HUES6 (cell line): Measurements from ENCODE around the gene UTF1.

Source experiments
- H3K27ac ChIP-seq: 2 replicates; pipeline ENCODE4 v1.7.0; 2013; ENCODE audit warnings: low read depth, mild to moderate bottlenecking, low read length, inconsistent platforms
- H3K27me3 ChIP-seq: 2 replicates; pipeline ENCODE4 v1.6.1; 2013; ENCODE audit warnings: low read length; ENCODE audit not compliant: control insufficient read depth, insufficient read depth
- H3K36me3 ChIP-seq: 2 replicates; pipeline ENCODE4 v1.6.1; 2013; ENCODE audit warnings: low read length; ENCODE audit not compliant: control insufficient read depth, insufficient read depth
- H3K4me1 ChIP-seq: 2 replicates; pipeline ENCODE4 v1.6.1; 2013; ENCODE audit warnings: low read length; ENCODE audit not compliant: control insufficient read depth, insufficient read depth
- H3K4me3 ChIP-seq: 2 replicates; pipeline ENCODE4 v1.5.1; 2013; ENCODE audit warnings: low read depth, low read length
- H3K9ac ChIP-seq: one replicate; pipeline ENCODE4 v1.6.1; 2013; ENCODE audit warnings: mild to moderate bottlenecking, low read length
- H3K9me3 ChIP-seq: 2 replicates; pipeline ENCODE4 v1.6.1; 2013; ENCODE audit warnings: low read depth, low read length; ENCODE audit not compliant: control insufficient read depth, insufficient read depth

UTF1 gene

DNA sequence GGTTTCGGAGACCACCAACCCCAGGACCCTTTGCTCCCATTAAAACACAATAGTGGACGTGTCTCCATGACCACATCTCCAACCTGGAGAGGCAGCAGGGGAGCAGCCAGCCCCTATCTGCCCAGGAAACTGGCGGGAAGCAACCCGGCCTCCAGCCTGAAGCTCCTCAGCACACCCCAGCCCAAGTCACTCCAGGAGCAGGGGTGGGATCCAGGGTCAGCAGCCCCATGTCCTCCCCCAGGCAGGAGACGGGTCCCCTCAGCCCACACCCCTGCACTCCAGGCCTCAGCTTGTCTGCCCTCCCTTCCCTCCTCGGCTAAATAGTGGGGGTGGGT, 46.0 kb downstream of the UTF1 start:
- Histone ChIP-seq H3K4me1 (peaks cover 23% of the 10 kb centered on the region), H3K9ac (peak overlapping the region; percentile 13), H3K4me3 (peak overlapping the region; percentile 65), H3K9me3 (no peaks in the 10 kb centered on the region), H3K27ac (no peak overlapping the region), H3K27me3 (peaks cover 15% of the 10 kb centered on the region), H3K36me3 (peaks cover 23% of the 10 kb centered on the region)

DNA sequence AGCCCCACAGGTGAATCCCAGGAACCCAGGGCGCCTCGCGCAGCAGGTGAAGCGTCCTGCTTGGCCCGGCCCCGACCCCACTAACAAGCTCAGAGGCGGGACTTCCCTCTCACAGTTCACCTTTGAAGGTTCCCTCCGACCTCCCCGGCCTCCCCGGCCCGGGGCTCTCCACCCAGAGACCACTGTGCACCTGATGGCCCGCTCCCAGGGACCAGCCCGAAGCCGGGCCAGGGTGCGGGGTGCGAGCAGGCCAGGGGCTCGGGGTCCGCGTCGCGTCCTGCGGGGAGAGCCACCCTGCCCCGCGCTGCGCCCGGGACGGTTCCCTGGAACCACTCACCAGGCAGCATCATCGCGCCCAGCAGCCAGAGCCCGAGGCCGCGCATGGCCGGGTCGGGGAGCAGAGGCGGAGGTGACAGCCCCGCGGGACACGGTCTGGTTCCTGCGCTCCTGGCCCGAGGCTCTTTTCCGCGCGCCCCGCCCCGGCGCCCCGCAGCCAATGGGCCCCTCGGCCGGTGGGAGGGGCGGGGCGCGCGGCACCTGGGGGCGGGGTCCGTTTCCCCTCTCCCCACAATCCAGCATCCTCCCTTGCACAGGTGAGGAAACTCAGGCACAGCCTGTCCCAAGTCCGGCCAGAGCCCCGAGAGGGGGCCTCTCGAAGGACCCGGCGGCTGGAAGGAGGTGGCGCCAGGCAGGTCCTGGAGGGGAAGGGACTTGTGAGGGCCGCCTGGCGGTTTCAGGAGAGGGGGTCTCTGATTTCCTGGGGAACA, 46.6 kb downstream of the UTF1 start, which contains the start of gene ADAM8:
ADAM8 (minus strand) TSS at position 434 of the 767 bp plus-strand sequence; CDS start at position 383, 51 bp downstream.
- Histone ChIP-seq H3K27me3 (peaks cover 15% of the 10 kb centered on the region), H3K4me1 (peaks cover 23% of the 10 kb centered on the region), H3K27ac (no peak within 1 kb of the TSS), H3K9ac (peak within 1 kb of the TSS; percentile 13), H3K4me3 (peak within 1 kb of the TSS; percentile 65), H3K9me3 (no peaks in the 10 kb centered on the region), H3K36me3 (peaks cover 29% of the 10 kb centered on the region)

DNA sequence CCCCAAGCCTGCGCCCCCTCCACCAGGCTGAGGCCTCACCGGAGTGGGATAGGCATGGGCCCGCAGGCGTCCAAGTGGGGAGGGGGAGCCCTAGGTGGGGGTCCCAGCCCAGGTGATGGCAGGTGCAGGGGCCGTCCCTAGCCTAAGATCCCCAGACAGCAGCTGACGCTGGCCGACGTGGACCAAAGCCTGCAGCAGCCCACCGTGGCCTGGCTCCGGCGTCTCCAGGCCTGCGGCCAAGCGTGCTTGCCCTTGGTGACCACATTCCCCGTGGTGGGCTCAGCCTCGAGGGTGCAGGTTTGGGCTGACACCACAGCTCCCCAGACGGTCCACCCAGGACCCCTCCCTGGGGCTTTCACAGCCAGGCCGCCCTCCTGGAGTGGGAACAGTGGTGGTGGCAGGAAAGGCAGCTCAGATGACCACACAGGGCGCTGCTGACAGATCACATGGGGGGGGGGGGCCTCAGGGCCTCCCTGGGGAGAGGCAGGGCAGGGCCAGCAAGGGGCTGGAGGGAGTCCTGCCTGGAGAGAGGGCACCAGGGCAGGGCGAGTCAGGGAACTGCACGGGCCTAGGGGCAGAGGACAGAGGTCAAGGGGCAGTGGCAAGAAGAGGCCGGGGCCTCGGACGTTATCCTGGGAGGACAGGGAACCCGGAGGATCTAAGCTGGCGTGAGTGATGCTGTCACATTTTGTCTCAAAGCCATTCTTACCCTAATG, 47.4 kb downstream of the UTF1 start:
- no peak overlapping the region for H3K9ac ChIP-seq
- H3K9me3 ChIP-seq, result no peaks in the 10 kb centered on the region
- H3K27ac ChIP-seq, result no peak overlapping the region
- H3K27me3 ChIP-seq, result peaks cover 15% of the 10 kb centered on the region
- H3K4me3 ChIP-seq, result no peak overlapping the region
- peaks cover 23% of the 10 kb centered on the region for H3K4me1 ChIP-seq
- peaks cover 37% of the 10 kb centered on the region for H3K36me3 ChIP-seq

DNA sequence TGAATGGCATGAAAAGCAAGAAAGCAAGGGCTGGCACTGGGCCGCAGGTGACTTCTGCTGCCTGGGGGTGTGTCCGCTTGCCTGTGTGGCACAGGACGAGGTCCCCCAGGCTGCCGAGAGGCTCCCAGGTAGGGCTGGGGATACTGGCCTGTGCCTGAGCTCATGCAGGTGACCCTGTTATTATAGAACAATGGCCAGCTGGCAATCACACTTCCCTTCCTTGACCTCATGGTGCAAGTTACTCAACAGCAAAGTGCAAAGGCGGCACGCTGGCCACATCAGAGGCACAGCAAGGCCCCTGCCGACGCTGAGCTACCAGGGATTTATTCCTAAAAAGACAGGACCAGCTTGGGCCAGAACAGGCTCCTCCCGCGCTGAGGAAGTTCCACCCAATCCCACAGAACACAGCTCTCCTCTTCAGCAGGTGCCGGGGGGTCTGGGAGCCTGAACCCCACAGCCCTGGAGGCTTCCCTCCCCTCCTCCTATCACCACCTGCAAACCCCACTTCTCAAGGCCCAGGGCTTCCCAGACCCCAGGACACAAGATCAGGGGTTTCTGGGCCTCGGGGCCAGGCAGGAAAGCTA, 48.1 kb downstream of the UTF1 start:
- Histone ChIP-seq H3K9ac (no peak overlapping the region), H3K4me1 (peaks cover 23% of the 10 kb centered on the region), H3K4me3 (no peak overlapping the region), H3K27me3 (peaks cover 15% of the 10 kb centered on the region), H3K9me3 (no peaks in the 10 kb centered on the region), H3K27ac (no peak overlapping the region), H3K36me3 (peaks cover 43% of the 10 kb centered on the region)

DNA sequence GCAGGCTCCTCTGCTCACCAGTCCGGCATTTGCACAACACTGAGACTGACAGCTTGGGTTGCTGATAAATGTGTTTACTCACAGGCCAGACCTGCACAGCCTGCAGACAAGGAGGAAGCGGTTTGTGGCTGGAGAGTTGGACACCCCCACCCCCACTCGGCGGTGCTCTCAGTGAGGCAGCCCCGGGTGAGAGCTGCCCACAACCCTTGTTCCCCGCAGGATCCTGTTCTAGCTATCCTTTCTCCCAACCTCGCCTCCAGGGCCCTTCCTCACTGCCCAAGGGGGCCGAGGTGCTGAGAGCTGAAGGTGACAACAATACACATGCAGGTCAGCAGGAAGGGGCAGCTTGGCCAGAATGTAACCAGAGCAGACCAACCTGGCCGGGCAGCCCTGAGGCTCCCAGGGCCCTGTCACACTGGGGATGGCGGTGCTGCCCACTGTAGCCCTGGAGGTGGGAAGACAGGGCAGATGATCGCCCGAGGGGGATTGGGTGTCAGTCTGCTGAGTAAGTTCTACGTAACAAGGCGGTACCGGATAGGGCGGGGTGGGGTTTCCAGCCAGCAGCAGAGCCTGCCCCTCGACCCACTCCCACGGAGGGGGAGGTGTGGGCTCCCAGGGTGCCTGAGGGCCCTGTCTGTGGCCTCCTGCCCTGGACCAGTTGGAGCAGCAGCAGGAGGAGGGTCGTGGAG, 48.7 kb downstream of the UTF1 start:
- Histone ChIP-seq H3K27ac (no peak overlapping the region), H3K27me3 (peaks cover 15% of the 10 kb centered on the region), H3K9ac (no peak overlapping the region), H3K9me3 (no peaks in the 10 kb centered on the region), H3K4me3 (no peak overlapping the region), H3K36me3 (peaks cover 50% of the 10 kb centered on the region), H3K4me1 (peaks cover 23% of the 10 kb centered on the region)

DNA sequence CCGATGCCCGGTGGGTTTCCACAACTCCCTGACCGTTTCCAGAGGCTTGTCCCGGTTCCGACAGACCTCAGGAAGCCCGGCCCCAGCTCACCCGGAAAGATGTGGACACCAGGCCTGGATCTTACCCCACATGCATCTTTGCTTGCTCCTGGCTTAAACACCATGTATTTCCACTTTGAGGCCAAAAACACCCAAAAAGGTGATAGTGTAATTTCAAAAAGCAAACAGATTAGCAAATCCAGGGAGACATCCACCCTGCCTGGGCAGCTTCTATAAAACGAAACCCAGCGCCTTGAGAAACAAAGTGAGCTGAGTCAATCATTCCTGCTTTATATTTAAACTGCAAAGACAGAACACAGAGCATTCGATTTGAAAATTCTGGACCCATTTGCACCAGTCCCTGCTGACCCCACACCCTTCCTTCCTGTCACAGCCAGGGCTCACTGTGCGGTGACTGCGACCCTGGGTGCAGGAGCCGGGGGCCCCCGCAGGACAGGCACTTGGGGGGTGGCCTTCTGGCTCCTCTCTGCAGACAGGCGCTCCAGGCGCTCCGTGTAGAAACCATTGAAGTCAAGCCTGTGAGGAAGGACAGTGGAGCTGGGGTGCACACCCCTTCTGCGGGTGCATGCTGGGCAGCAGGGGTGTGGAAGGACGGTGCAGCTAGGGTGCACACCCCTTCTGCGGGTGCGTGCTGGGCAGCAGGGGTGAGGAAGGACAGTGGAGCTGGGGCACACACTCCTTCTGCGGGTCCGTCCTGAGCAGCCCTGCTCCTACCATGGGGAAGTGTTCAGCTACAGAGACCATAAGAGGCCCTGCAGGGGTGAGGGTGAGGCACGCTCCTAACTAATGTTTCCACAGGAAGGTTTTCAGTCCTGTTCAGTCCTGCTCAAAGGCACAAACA, 49.6 kb downstream of the UTF1 start:
- H3K27ac ChIP-seq, result no peak overlapping the region
- no peak overlapping the region for H3K9ac ChIP-seq
- peaks cover 15% of the 10 kb centered on the region for H3K27me3 ChIP-seq
- peaks cover 23% of the 10 kb centered on the region for H3K4me1 ChIP-seq
- H3K9me3 ChIP-seq, result no peaks in the 10 kb centered on the region
- peaks cover 58% of the 10 kb centered on the region for H3K36me3 ChIP-seq
- no peak overlapping the region for H3K4me3 ChIP-seq

DNA sequence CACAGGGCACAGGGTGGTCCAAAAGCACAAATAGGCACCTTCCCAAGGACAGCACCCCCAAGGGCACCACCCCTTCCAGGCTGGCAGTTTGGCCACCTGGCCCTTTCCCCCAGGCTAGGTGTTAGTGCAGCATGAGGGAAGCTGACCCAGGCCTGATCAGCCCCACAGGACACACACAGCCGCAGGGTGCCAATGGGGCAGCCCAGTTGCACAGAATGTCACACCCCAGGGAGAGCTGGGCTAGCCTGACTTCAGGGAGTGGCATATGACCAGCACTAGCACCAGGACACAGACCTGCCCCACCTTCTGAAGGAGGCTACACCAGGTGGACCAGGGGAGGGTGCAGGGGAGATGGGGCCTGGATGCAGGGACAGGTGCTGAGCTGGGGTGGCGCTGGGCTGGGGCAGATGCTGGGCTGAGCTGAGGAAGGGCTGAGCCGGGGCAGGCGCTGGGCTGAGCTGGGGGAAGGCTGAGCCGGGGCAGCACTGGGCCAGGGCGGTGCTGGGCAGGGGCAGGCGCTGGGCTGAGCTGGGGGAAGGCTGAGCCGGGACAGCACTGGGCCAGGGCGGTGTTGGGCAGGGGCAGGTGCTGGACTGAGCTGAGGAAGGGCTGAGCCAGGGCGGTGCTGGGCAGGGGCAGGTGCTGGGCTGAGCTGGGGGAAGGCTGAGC, 50.5 kb downstream of the UTF1 start:
- H3K27ac ChIP-seq, result no peak overlapping the region
- H3K9me3 ChIP-seq, result no peaks in the 10 kb centered on the region
- H3K4me3 ChIP-seq, result no peak overlapping the region
- peaks cover 16% of the 10 kb centered on the region for H3K4me1 ChIP-seq
- peaks cover 12% of the 10 kb centered on the region for H3K27me3 ChIP-seq
- H3K36me3 ChIP-seq, result peaks cover 68% of the 10 kb centered on the region
- no peak overlapping the region for H3K9ac ChIP-seq

DNA sequence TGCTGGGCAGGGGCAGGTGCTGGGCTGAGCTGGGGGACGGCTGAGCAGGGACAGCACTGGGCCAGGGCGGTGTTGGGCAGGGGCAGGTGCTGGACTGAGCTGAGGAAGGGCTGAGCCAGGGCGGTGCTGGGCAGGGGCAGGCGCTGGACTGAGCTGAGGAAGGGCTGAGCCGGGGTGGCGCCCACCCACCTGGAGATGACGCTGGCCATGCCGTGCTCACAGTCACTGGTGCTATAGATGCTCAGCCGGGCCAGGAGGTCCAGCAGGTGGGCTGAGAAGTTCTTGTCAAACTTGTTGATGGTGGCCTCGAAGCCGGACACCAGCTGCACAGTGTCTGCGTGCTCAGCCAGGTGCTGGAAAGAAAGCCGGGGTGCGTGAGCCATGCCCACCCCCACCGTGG, 51.1 kb downstream of the UTF1 start:
- peaks cover 73% of the 10 kb centered on the region for H3K36me3 ChIP-seq
- H3K4me1 ChIP-seq, result peaks cover 11% of the 10 kb centered on the region
- H3K27me3 ChIP-seq, result peaks cover 6% of the 10 kb centered on the region
- no peak overlapping the region for H3K4me3 ChIP-seq
- H3K9ac ChIP-seq, result no peak overlapping the region
- H3K9me3 ChIP-seq, result no peaks in the 10 kb centered on the region
- H3K27ac ChIP-seq, result no peak overlapping the region
